Activated CD8-positive, alpha-beta T cell treated with anti-CD3 and anti-CD28 coated beads for 36 hours (primary cell): ENCODE data around the gene RNF125. TPM values are rescaled to one million over a fixed set of nuclear protein-coding genes. Genes with fewer than 3 reads are reported as not detected.

Experiments
- ATAC-seq: fragments of 200-7000 bp; cut with Tn5 transposase; one replicate; pipeline ENCODE4 v1.10.0; 2021; ENCODE audit warnings: mild to moderate bottlenecking, moderate library complexity
- CTCF ChIA-PET: fragments of 350-600 bp; sonication (Branson Sonifier 250); formaldehyde crosslinking; loops from one replicate; lab custom pipeline; 2021; ENCODE audit warnings: antibody characterized with exemption; lab: Charles Lee
- POLR2A ChIA-PET: fragments of 350-600 bp; sonication (Branson Sonifier 250); formaldehyde crosslinking; loops from one replicate; lab custom pipeline; 2021; ENCODE audit warnings: antibody characterized with exemption; lab: Charles Lee
- DNase-seq: peaks from one replicate; pipeline ENCODE4 v3.0.0-alpha.2; 2020
- H3K27ac Mint-ChIP-seq: one replicate; pipeline ENCODE4 v1.8.0; 2021; ENCODE audit warnings: mild to moderate bottlenecking, mixed read lengths
- H3K27me3 Mint-ChIP-seq: one replicate; pipeline ENCODE4 v1.8.0; 2021; ENCODE audit warnings: mixed read lengths
- H3K36me3 Mint-ChIP-seq: one replicate; pipeline ENCODE4 v1.8.0; 2021; ENCODE audit warnings: low read depth, mixed read lengths
- H3K4me1 Mint-ChIP-seq: one replicate; pipeline ENCODE4 v1.8.0; 2021; ENCODE audit warnings: low read depth, mixed read lengths
- H3K4me3 Mint-ChIP-seq: one replicate; pipeline ENCODE4 v1.8.0; 2021; ENCODE audit warnings: mild to moderate bottlenecking, moderate library complexity, mixed read lengths
- H3K9me3 Mint-ChIP-seq: one replicate; pipeline ENCODE4 v1.8.0; 2021; ENCODE audit warnings: mixed read lengths
- CTCF ChIP-seq: fragments of 200-600 bp; IDR thresholded peaks from one replicate; pipeline ENCODE4 v1.8.0; 2022; ENCODE audit warnings: antibody characterized with exemption, mild to moderate bottlenecking
- intact Hi-C: fragments of 100-400 bp; cut with micrococcal nuclease; formaldehyde crosslinking; loops from one replicate; pipeline ENCODE4 v1.10.0; 2022
- total RNA-seq, 2 experiments: library from RNA; stranded (reverse); gene quantifications; one replicate each; pipeline ENCODE4 v1.2.3, GENCODE V29; 2021

The RNF125 gene
- total RNA-seq, 2 experiments from 2014 or later: 15.3 to 19.1 TPM

- Mint-ChIP-seq H3K36me3 (peaks cover 40% of the 10 kb centered on the region), H3K4me1 (peaks cover 48% of the 10 kb centered on the region), H3K27me3 (no peaks in the 10 kb centered on the region), H3K9me3 (no peaks in the 10 kb centered on the region), H3K27ac (no peak overlapping the region), H3K4me3 (no peak overlapping the region)
- intact Hi-C loops: no loop called here
- TF ChIP-seq CTCF: no peak
- CTCF ChIA-PET: no interaction called here
- DNase-seq: no peak
- POLR2A ChIA-PET: no interaction called here
- no peak for ATAC-seq
These were observed 91.4 kb downstream of the RNF125 start for GRCh38 chr18:32110005-32110404.

GRCh38 chr18:32111706-32112105, 93.1 kb downstream of the RNF125 start:
- POLR2A ChIA-PET: interaction anchor here (0.8 to 2.1 kb wide), 3 partner anchors 20 to 92 kb away, joined by 3 to 5 read pairs (median 4); partner anchors contain the start of gene RNF138
- Mint-ChIP-seq H3K4me1 (peaks cover 41% of the 10 kb centered on the region), H3K4me3 (no peak overlapping the region), H3K27ac (peak overlapping the region; percentile 63), H3K36me3 (peaks cover 37% of the 10 kb centered on the region), H3K27me3 (no peaks in the 10 kb centered on the region), H3K9me3 (no peaks in the 10 kb centered on the region)
- intact Hi-C loops: no loop called here
- DNase-seq: no peak
- CTCF ChIA-PET: no interaction called here
- TF ChIP-seq CTCF: no peak
- ATAC-seq: no peak

- no peak overlapping the region for H3K4me3 Mint-ChIP-seq
- ChIA-PET POLR2A (interaction anchor here (1.0 to 2.1 kb wide), 3 partner anchors 10 to 24 kb away, joined by 3 to 5 read pairs (median 5); partner anchors contain the start of gene RNF138), CTCF (interaction anchor here (0.7 kb wide), 1 partner anchor 371 kb away, joined by 3 read pairs; no protein-coding TSS in a partner anchor)
- DNase-seq (no peak), ATAC-seq (no peak)
- H3K27ac Mint-ChIP-seq: peak overlapping the region; percentile 55
- no peak for TF ChIP-seq CTCF
- no peaks in the 10 kb centered on the region for H3K9me3 Mint-ChIP-seq
- no peaks in the 10 kb centered on the region for H3K27me3 Mint-ChIP-seq
- H3K36me3 Mint-ChIP-seq: peaks cover 44% of the 10 kb centered on the region
- intact Hi-C loops: no loop called here
- peaks cover 40% of the 10 kb centered on the region for H3K4me1 Mint-ChIP-seq
These were observed 94.2 kb downstream of the RNF125 start for GRCh38 chr18:32112826-32113225.

- CTCF ChIA-PET: no interaction called here
- no peak for DNase-seq
- Mint-ChIP-seq H3K4me1 (peaks cover 33% of the 10 kb centered on the region), H3K9me3 (no peaks in the 10 kb centered on the region), H3K27ac (no peak overlapping the region), H3K27me3 (no peaks in the 10 kb centered on the region), H3K4me3 (no peak overlapping the region), H3K36me3 (peaks cover 44% of the 10 kb centered on the region)
- intact Hi-C loops: no loop called here
- POLR2A ChIA-PET: no interaction called here
- ATAC-seq: no peak
- TF ChIP-seq CTCF: no peak
These were observed 95.8 kb downstream of the RNF125 start for GRCh38 chr18:32114293-32114942.

- DNase-seq (no peak), ATAC-seq (no peak)
- ChIA-PET POLR2A (interaction anchor here (0.6 to 1.7 kb wide), 3 partner anchors 9 to 103 kb away, joined by 3 to 5 read pairs (median 3); partner anchors contain the start of gene RNF125), CTCF (interaction anchor here (1.0 kb wide), 1 partner anchor 14 kb away, joined by 3 read pairs; no protein-coding TSS in a partner anchor)
- Mint-ChIP-seq H3K9me3 (no peaks in the 10 kb centered on the region), H3K27ac (no peak overlapping the region), H3K4me3 (no peak overlapping the region), H3K36me3 (peaks cover 39% of the 10 kb centered on the region), H3K4me1 (peaks cover 4% of the 10 kb centered on the region), H3K27me3 (no peaks in the 10 kb centered on the region)
- no peak for TF ChIP-seq CTCF
- intact Hi-C loops: no loop called here
These were observed 103.4 kb downstream of the RNF125 start for GRCh38 chr18:32122039-32122438.
